ENCODE data around the gene PLXNB1.

Gene PLXNB1

DNA sequence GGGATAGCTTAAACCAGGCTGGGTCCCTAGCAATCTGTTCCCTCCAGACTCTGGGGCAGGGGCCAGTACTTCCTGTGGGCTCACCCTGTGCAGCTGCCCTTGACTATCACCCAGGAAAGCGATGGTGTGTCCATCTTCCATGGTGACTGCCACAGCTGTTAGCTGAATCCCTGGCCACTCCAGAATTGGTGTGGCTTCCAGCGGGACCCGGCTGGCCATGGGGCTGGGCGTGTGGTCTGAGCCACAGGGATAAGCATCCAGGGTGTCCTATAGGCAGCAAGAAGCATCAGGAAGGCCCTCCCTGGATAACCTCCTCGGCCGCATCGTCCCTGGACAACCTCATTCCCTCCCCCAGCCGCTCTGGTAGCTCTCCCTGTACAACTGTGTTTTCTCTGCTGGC, 7.2 kb downstream of the PLXNB1 start:
- no peak overlapping the region for H3K4me2 ChIP-seq (ENCODE audit: low read length)
- H3K79me2 ChIP-seq = no peaks in the 10 kb centered on the region
- TF ChIP-seq, protein P1, sequence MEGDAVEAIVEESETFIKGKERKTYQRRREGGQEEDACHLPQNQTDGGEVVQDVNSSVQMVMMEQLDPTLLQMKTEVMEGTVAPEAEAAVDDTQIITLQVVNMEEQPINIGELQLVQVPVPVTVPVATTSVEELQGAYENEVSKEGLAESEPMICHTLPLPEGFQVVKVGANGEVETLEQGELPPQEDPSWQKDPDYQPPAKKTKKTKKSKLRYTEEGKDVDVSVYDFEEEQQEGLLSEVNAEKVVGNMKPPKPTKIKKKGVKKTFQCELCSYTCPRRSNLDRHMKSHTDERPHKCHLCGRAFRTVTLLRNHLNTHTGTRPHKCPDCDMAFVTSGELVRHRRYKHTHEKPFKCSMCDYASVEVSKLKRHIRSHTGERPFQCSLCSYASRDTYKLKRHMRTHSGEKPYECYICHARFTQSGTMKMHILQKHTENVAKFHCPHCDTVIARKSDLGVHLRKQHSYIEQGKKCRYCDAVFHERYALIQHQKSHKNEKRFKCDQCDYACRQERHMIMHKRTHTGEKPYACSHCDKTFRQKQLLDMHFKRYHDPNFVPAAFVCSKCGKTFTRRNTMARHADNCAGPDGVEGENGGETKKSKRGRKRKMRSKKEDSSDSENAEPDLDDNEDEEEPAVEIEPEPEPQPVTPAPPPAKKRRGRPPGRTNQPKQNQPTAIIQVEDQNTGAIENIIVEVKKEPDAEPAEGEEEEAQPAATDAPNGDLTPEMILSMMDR (IDR thresholded peaks at IDR 0.05) = no peak
- no peak overlapping the region for H3K27ac ChIP-seq
- no peak overlapping the region for H3K4me3 ChIP-seq (ENCODE audit: low read depth, low read length)
- H3K36me3 ChIP-seq (ENCODE audit: control insufficient read depth, insufficient read depth, low read length) = no peaks in the 10 kb centered on the region
- no peak overlapping the region for H2AFZ ChIP-seq
- no peaks in the 10 kb centered on the region for H3K27me3 ChIP-seq (ENCODE audit: control insufficient read depth, insufficient read depth, low read length)
- H3K9me3 ChIP-seq (ENCODE audit: control insufficient read depth, low read length) = no peaks in the 10 kb centered on the region
- peaks cover 19% of the 10 kb centered on the region for H3K4me1 ChIP-seq
- no peak overlapping the region for H3K9ac ChIP-seq

DNA sequence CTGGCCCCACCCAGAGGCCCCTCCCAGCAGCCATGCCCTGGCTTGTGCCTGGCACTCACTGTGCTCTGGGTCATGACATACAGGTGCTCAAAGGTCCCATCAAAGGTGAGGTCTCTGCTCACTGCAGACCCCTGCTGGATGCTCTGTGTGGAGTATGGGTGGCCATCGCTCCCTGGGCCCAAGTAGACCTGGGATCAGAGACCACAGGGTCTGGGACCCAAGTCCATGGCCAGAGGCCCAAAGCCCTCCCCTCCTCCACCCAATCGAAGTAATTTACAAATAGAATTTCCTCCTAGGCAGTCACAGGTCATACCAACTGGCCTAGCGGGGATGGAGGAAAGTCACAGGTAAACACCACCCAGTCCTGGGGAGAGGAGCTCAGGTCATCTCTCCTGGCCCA, 7.6 kb downstream of the PLXNB1 start:
- no peaks in the 10 kb centered on the region for H3K27me3 ChIP-seq (ENCODE audit: control insufficient read depth, insufficient read depth, low read length)
- H3K79me2 ChIP-seq = no peaks in the 10 kb centered on the region
- TF ChIP-seq, protein P1 (IDR thresholded peaks at IDR 0.05) = no peak
- H3K36me3 ChIP-seq (ENCODE audit: control insufficient read depth, insufficient read depth, low read length) = no peaks in the 10 kb centered on the region
- peaks cover 15% of the 10 kb centered on the region for H3K4me1 ChIP-seq
- no peak overlapping the region for H3K27ac ChIP-seq
- H3K4me2 ChIP-seq (ENCODE audit: low read length) = no peak overlapping the region
- no peak overlapping the region for H2AFZ ChIP-seq
- no peak overlapping the region for H3K9ac ChIP-seq
- H3K9me3 ChIP-seq (ENCODE audit: control insufficient read depth, low read length) = no peaks in the 10 kb centered on the region
- no peak overlapping the region for H3K4me3 ChIP-seq (ENCODE audit: low read depth, low read length)

DNA sequence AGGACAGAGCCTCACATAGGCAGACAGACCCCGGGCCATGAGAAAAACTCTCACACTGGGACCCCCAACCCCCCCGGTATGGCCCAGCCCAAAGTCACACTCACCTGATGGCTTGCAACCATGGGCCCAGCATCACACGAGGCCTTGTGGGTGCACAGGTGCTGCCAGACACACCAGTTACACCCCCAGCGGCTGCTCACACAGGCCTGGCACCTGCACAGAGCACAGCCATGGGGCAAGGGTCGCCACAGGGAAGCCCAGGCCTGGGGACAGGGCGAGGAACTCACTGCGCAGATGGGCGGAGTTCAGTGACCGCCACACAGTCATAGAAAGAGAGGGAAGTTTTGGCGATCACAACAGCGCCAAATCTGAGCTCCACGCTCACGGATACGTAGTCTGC, 9.3 kb downstream of the PLXNB1 start:
- Histone ChIP-seq H3K4me2 (ENCODE audit: low read length) (no peak overlapping the region), H3K27ac (no peak overlapping the region), H3K79me2 (no peaks in the 10 kb centered on the region), H3K4me3 (ENCODE audit: low read depth, low read length) (no peak overlapping the region), H3K27me3 (ENCODE audit: control insufficient read depth, insufficient read depth, low read length) (no peaks in the 10 kb centered on the region), H3K4me1 (no peaks in the 10 kb centered on the region), H3K9me3 (ENCODE audit: control insufficient read depth, low read length) (no peaks in the 10 kb centered on the region), H3K36me3 (ENCODE audit: control insufficient read depth, insufficient read depth, low read length) (no peaks in the 10 kb centered on the region), H2AFZ (no peak overlapping the region), H3K9ac (no peak overlapping the region)
- TF ChIP-seq, protein P1 (IDR thresholded peaks at IDR 0.05) = no peak

DNA sequence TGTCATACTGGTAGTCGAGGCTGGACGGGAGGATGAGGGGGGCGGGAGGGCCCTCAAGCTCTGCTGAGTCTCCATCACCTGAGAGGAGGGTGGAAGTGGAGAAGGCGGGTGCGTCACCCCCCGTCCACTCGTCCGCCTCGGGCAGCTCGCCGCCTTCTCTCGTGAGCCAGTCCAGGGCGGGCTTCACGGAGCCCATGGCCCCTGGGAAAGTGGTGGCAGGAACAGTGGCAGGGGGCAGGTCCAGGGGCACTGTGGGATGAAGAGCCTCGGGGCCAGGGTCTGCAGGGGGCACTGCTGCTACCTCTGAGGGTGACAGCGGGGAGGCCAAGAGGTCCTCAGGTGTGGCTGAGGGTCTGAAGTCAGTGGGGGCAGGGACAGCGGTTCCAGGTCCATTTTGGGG, 10.3 kb downstream of the PLXNB1 start:
- Histone ChIP-seq H3K4me3 (ENCODE audit: low read depth, low read length) (no peak overlapping the region), H3K4me2 (ENCODE audit: low read length) (no peak overlapping the region), H3K9ac (no peak overlapping the region), H3K9me3 (ENCODE audit: control insufficient read depth, low read length) (no peaks in the 10 kb centered on the region), H2AFZ (no peak overlapping the region), H3K27me3 (ENCODE audit: control insufficient read depth, insufficient read depth, low read length) (no peaks in the 10 kb centered on the region), H3K27ac (no peak overlapping the region), H3K79me2 (no peaks in the 10 kb centered on the region), H3K36me3 (ENCODE audit: control insufficient read depth, insufficient read depth, low read length) (no peaks in the 10 kb centered on the region), H3K4me1 (no peaks in the 10 kb centered on the region)
- TF ChIP-seq, protein P1 (IDR thresholded peaks at IDR 0.05) = no peak

DNA sequence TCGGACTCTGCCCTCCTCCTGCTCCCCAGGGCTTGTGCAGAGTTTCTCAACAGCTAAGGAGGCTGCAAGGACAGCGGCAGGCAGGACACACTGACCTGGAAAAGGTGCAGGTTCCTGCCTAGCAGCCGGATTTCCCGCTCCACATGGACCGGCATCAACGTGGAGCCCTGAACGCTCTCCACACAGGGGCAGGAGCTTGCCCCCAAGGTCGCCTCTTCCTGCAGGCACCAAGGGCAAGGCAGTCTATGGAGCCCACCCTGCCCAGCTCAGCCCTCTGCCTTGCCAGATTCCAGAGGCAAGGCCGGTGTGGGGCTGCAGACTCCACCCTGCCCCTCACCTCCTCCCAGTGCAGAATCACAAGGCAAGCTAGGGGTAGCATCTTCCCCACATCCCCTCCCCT, 10.7 kb downstream of the PLXNB1 start:
- no peak overlapping the region for H2AFZ ChIP-seq
- no peak overlapping the region for H3K9ac ChIP-seq
- H3K4me3 ChIP-seq (ENCODE audit: low read depth, low read length) = no peak overlapping the region
- no peaks in the 10 kb centered on the region for H3K4me1 ChIP-seq
- no peaks in the 10 kb centered on the region for H3K27me3 ChIP-seq (ENCODE audit: control insufficient read depth, insufficient read depth, low read length)
- no peaks in the 10 kb centered on the region for H3K9me3 ChIP-seq (ENCODE audit: control insufficient read depth, low read length)
- H3K4me2 ChIP-seq (ENCODE audit: low read length) = no peak overlapping the region
- H3K27ac ChIP-seq = no peak overlapping the region
- H3K36me3 ChIP-seq (ENCODE audit: control insufficient read depth, insufficient read depth, low read length) = no peaks in the 10 kb centered on the region
- H3K79me2 ChIP-seq = no peaks in the 10 kb centered on the region
- TF ChIP-seq, protein P1 (IDR thresholded peaks at IDR 0.05) = no peak

All from parathyroid adenoma (tissue), 2 donors.